GM23338 (cell line): Measurements from ENCODE around the gene OR10R2. TPM values are rescaled to one million over a fixed set of nuclear protein-coding genes. Genes with fewer than 3 reads are reported as not detected.

Experiments used
- ATAC-seq: fragments of 200-7000 bp; cut with Tn5 transposase; 3 replicates; pipeline ENCODE4 v1.9.1; 2020
- DNase-seq: peaks from one replicate; pipeline ENCODE4 v3.0.0-alpha.2; 2015; ENCODE audit warnings: low spot score
- H2AFZ ChIP-seq: fragments of 200-600 bp; sonication (generic); 2 replicates; pipeline ENCODE4 v1.8.0; 2016; ENCODE audit warnings: antibody characterized with exemption, mild to moderate bottlenecking, moderate library complexity
- H3F3A ChIP-seq: fragments of 200-600 bp; sonication (generic); replicated peaks from 2 replicates; pipeline ENCODE4 v1.8.0; 2017; ENCODE audit warnings: antibody characterized with exemption, mixed run types, low read depth
- H3K27ac ChIP-seq: fragments of 200-600 bp; sonication (generic); 2 replicates; pipeline ENCODE4 v1.6.1; 2016; ENCODE audit warnings: low read depth
- H3K27me3 ChIP-seq: fragments of 200-600 bp; sonication (generic); 2 replicates; pipeline ENCODE4 v1.8.0; 2016; ENCODE audit warnings: mild to moderate bottlenecking, mixed run types, moderate library complexity; ENCODE audit not compliant: insufficient read depth
- H3K36me3 ChIP-seq: fragments of 200-600 bp; sonication (generic); 2 replicates; pipeline ENCODE4 v1.8.0; 2016; ENCODE audit warnings: mild to moderate bottlenecking; ENCODE audit not compliant: insufficient read depth
- H3K4me1 ChIP-seq: fragments of 200-600 bp; sonication (generic); 2 replicates; pipeline ENCODE4 v1.8.0; 2016; ENCODE audit warnings: mild to moderate bottlenecking, moderate library complexity; ENCODE audit not compliant: insufficient read depth
- H3K4me2 ChIP-seq: fragments of 200-600 bp; sonication (generic); 2 replicates; pipeline ENCODE4 v1.7.1; 2017; ENCODE audit warnings: mixed run types
- H3K4me3 ChIP-seq: fragments of 200-600 bp; sonication (generic); 2 replicates; pipeline ENCODE4 v1.6.1; 2016; ENCODE audit warnings: mixed run types
- H3K79me2 ChIP-seq: fragments of 200-600 bp; sonication (generic); replicated peaks from 2 replicates; pipeline ENCODE4 v1.8.0; 2017; ENCODE audit warnings: mild to moderate bottlenecking; ENCODE audit not compliant: insufficient read depth
- H3K9me2 ChIP-seq: fragments of 200-600 bp; sonication (generic); 2 replicates; pipeline ENCODE4 v1.8.0; 2017; ENCODE audit not compliant: insufficient read depth
- H4K20me1 ChIP-seq: fragments of 200-600 bp; sonication (generic); replicated peaks from 2 replicates; pipeline ENCODE4 v1.8.0; 2017; ENCODE audit warnings: mild to moderate bottlenecking; ENCODE audit not compliant: insufficient read depth
- H3K27ac Mint-ChIP-seq: 2 replicates; pipeline ENCODE4 v1.8.0; 2020; ENCODE audit warnings: inconsistent platforms, mild to moderate bottlenecking, moderate library complexity, mixed read lengths
- H3K27me3 Mint-ChIP-seq: 3 replicates; pipeline ENCODE4 v1.8.0; 2022; ENCODE audit warnings: low read depth, mild to moderate bottlenecking, moderate library complexity, mixed read lengths, inconsistent platforms; ENCODE audit not compliant: insufficient read depth, poor library complexity
- H3K36me3 Mint-ChIP-seq: 3 replicates; pipeline ENCODE4 v1.8.0; 2021; ENCODE audit warnings: low read depth, mild to moderate bottlenecking, inconsistent platforms, moderate library complexity, mixed read lengths
- H3K4me1 Mint-ChIP-seq: 3 replicates; pipeline ENCODE4 v1.8.0; 2020; ENCODE audit warnings: mild to moderate bottlenecking, inconsistent platforms, mixed read lengths
- H3K4me3 Mint-ChIP-seq: 3 replicates; pipeline ENCODE4 v1.8.0; 2021; ENCODE audit warnings: moderate library complexity, mild to moderate bottlenecking, inconsistent platforms, mixed read lengths
- H3K9me3 Mint-ChIP-seq: 3 replicates; pipeline ENCODE4 v1.8.0; 2020; ENCODE audit warnings: moderate library complexity, mild to moderate bottlenecking, inconsistent platforms, mixed read lengths
- CTCF ChIP-seq, 2 experiments: fragments of 200-600 bp in 1 of 2; sonication (generic) in 1 of 2; conservative IDR thresholded peaks; 2 replicates each; pipeline versions ENCODE4 v1.5.1 to v1.6.1; 2016 to 2017; ENCODE audit warnings: antibody characterized with exemption in 2 of 2, low read depth in 2 of 2, mild to moderate bottlenecking in 2 of 2, moderate library complexity in 1 of 2
- EZH2 ChIP-seq: fragments of 200-600 bp; sonication (generic); IDR thresholded peaks from one replicate; pipeline ENCODE4 v1.8.0; 2017; ENCODE audit warnings: antibody characterized with exemption, mild to moderate bottlenecking, low read depth; ENCODE audit not compliant: unreplicated experiment
- EZH2phosphoT487 ChIP-seq: fragments of 200-600 bp; sonication (generic); IDR thresholded peaks from one replicate; pipeline ENCODE4 v1.8.1; 2018; ENCODE audit warnings: antibody characterized with exemption; ENCODE audit not compliant: unreplicated experiment
- NANOG ChIP-seq: IDR thresholded peaks from 2 replicates; pipeline ENCODE4 v1.6.1; 2016; ENCODE audit warnings: antibody characterized with exemption, borderline replicate concordance
- STAT1 ChIP-seq: IDR thresholded peaks from one replicate; pipeline ENCODE4 v1.6.1; 2016; ENCODE audit warnings: antibody characterized with exemption; ENCODE audit not compliant: unreplicated experiment
- polyA plus RNA-seq: library from polyadenylated mRNA; unstranded; fragments of >200 nt; fragmentation: Nextera tagmentation; extraction: Ambion mirVana; gene quantifications from 2 replicates; pipeline ENCODE4 v1.2.1, GENCODE V29; 2016
- total RNA-seq: library from RNA; depleted of rRNA; stranded (reverse); fragments of >200 nt; shearing (Covaris generic); gene quantifications from 2 replicates; pipeline ENCODE4 v1.2.3, GENCODE V29; 2014

OR10R2 gene
- total and polyA plus RNA-seq, 2 experiments from 2014 or later = not detected

- no peak for TF ChIP-seq CTCF (conservative IDR thresholded peaks at IDR 0.05; ENCODE audit: low read depth in 2 of 2)
- TF ChIP-seq EZH2phosphoT487 = no peak
- no peak for TF ChIP-seq EZH2
These were observed 22.8 kb downstream of the OR10R2 start (continued) for GRCh38 chr1:158494796-158495195.

- Mint-ChIP-seq H3K27me3 (no peaks in the 10 kb centered on the region), H3K4me1 (no peaks in the 10 kb centered on the region), H3K27ac (no peak overlapping the region), H3K4me3 (no peak overlapping the region), H3K9me3 (peaks cover 3% of the 10 kb centered on the region; the same call in 1 of the 3 replicates), H3K36me3 (no peaks in the 10 kb centered on the region; the same call in 1 of the 3 replicates)
- DNase-seq (peak; percentile 71), ATAC-seq (peak; percentile 79)
- Histone ChIP-seq H3K4me3 (no peak overlapping the region), H3K4me1 (no peaks in the 10 kb centered on the region), H3K27me3 (no peaks in the 10 kb centered on the region), H2AFZ (no peak overlapping the region), H3K9me2 (peaks cover 5% of the 10 kb centered on the region; the same call in 1 of the 2 replicates), H3K4me2 (no peak overlapping the region), H3K27ac (no peak overlapping the region), H3K79me2 (no peaks in the 10 kb centered on the region), H3K36me3 (no peaks in the 10 kb centered on the region), H4K20me1 (no peaks in the 10 kb centered on the region), H3F3A (no peaks in the 10 kb centered on the region)
- TF ChIP-seq CTCF (conservative IDR thresholded peaks at IDR 0.05; ENCODE audit: low read depth in 2 of 2) (peak; percentile 74 to 79), NANOG (no peak)
These were observed 24.4 kb downstream of the OR10R2 start for GRCh38 chr1:158496374-158496773.

- ATAC-seq = peak; percentile 99
- no peaks in the 10 kb centered on the region for H3F3A ChIP-seq
These were observed 34.5 kb downstream of the OR10R2 start for GRCh38 chr1:158506369-158506987.

More at GRCh38 chr1:158506369-158506987, 34.5 kb downstream of the OR10R2 start:
- no peak overlapping the region for H3K4me3 Mint-ChIP-seq
- H3K36me3 Mint-ChIP-seq = peaks cover 8% of the 10 kb centered on the region
- no peak overlapping the region for H3K27ac Mint-ChIP-seq
- Histone ChIP-seq H3K79me2 (no peaks in the 10 kb centered on the region), H3K4me3 (no peak overlapping the region), H3K4me1 (no peaks in the 10 kb centered on the region), H2AFZ (0 out of 2 replicates have a peak overlapping the region, but pooled peaks have one; percentile 20), H3K36me3 (no peaks in the 10 kb centered on the region), H3K9me2 (no peaks in the 10 kb centered on the region), H3K27ac (no peak overlapping the region), H3K27me3 (no peaks in the 10 kb centered on the region), H4K20me1 (no peaks in the 10 kb centered on the region), H3K4me2 (no peak overlapping the region)
- no peaks in the 10 kb centered on the region for H3K27me3 Mint-ChIP-seq
- TF ChIP-seq STAT1 (no peak), CTCF (conservative IDR thresholded peaks at IDR 0.05; ENCODE audit: low read depth in 2 of 2) (peak; percentile 90 to 94)
- peak; percentile 86 for DNase-seq
- peaks cover 6% of the 10 kb centered on the region for H3K9me3 Mint-ChIP-seq
- peaks cover 6% of the 10 kb centered on the region; the same call in 2 of the 3 replicates for H3K4me1 Mint-ChIP-seq
